ENCODE data around the gene LMOD3. TPM values are rescaled to one million over a fixed set of nuclear protein-coding genes. Genes with fewer than 3 reads are reported as not detected.
A peak's percentile ranks its signal among the peaks of the same experiment; 100 is the strongest.

The LMOD3 gene
- total and polyA plus RNA-seq, 9 of the 15 experiments (the other 6 are each of a cell fraction or from before 2014, with no cell fraction given): 0.03 TPM; not detected in 8

DNA sequence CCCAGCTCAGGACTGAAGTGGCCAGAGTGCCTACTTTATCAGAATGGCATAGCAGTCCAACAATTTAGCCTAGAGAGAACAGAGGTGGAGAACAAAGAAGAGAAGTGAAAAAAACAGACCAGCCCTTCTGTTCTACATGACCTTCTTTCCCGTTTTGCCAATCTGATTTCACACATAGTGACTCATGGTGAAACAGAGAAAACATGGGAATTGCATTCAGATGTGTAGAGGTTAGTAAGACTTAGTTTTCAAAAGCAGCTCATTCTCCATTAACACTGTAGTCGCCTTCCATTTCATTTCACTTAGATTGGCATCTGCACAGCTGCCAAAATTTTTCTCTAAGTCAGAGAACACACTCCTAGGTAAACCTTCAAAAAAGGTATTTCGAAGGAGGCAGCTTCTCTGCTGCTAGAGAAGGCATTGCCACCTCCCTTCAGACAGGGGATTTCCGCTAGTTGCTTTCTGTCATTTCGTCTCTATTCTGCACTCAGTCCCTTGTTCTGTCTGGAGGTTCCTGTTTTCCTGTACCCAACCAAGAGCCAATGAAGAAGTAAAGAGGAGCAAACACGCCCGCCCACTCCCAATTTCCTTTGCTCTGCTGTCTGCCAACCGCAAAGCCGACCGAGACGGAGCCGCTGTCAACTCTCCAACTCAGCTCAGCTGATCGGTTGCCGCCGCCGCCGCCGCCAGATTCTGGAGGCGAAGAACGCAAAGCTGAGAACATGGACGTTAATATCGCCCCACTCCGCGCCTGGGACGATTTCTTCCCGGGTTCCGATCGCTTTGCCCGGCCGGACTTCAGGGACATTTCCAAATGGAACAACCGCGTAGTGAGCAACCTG is 37.8 kb downstream of the LMOD3 start, which contains the start of gene ARL6IP5 (continued):
- TF ChIP-seq, protein P1, sequence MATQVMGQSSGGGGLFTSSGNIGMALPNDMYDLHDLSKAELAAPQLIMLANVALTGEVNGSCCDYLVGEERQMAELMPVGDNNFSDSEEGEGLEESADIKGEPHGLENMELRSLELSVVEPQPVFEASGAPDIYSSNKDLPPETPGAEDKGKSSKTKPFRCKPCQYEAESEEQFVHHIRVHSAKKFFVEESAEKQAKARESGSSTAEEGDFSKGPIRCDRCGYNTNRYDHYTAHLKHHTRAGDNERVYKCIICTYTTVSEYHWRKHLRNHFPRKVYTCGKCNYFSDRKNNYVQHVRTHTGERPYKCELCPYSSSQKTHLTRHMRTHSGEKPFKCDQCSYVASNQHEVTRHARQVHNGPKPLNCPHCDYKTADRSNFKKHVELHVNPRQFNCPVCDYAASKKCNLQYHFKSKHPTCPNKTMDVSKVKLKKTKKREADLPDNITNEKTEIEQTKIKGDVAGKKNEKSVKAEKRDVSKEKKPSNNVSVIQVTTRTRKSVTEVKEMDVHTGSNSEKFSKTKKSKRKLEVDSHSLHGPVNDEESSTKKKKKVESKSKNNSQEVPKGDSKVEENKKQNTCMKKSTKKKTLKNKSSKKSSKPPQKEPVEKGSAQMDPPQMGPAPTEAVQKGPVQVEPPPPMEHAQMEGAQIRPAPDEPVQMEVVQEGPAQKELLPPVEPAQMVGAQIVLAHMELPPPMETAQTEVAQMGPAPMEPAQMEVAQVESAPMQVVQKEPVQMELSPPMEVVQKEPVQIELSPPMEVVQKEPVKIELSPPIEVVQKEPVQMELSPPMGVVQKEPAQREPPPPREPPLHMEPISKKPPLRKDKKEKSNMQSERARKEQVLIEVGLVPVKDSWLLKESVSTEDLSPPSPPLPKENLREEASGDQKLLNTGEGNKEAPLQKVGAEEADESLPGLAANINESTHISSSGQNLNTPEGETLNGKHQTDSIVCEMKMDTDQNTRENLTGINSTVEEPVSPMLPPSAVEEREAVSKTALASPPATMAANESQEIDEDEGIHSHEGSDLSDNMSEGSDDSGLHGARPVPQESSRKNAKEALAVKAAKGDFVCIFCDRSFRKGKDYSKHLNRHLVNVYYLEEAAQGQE (IDR thresholded peaks at IDR 0.05; ENCODE audit: borderline replicate concordance): no peak
- TF ChIP-seq, protein P1 (CRISPR knock-in tag; IDR thresholded peaks at IDR 0.05; ENCODE audit: low read depth): no peak
- no peak for TF ChIP-seq SIX5 (IDR thresholded peaks at IDR 0.05; ENCODE audit: borderline replicate concordance in 1 of 2, insufficient read depth in 1 of 2, low read depth in 1 of 2, low read length in 2 of 2)
- no peak for TF ChIP-seq SMC3 (conservative IDR thresholded peaks at IDR 0.05; ENCODE audit: insufficient read depth, low read depth, low read length)
- TF ChIP-seq YY1 (IDR thresholded peaks at IDR 0.05; ENCODE audit: borderline replicate concordance in 1 of 3, control insufficient read depth in 1 of 3, extremely low read depth in 1 of 3, insufficient read depth in 3 of 3, insufficient read length in 1 of 3, insufficient replicate concordance in 2 of 3, low read depth in 1 of 3, low read length in 2 of 3): peak in 1 of 3 experiments; percentile 73
- no peak for TF ChIP-seq GTF2F1 (IDR thresholded peaks at IDR 0.05; ENCODE audit: low read depth, low read length)
- TF ChIP-seq ILK (tag; IDR thresholded peaks at IDR 0.05; ENCODE audit: borderline replicate concordance, low read depth): no peak
- TF ChIP-seq, protein P2, sequence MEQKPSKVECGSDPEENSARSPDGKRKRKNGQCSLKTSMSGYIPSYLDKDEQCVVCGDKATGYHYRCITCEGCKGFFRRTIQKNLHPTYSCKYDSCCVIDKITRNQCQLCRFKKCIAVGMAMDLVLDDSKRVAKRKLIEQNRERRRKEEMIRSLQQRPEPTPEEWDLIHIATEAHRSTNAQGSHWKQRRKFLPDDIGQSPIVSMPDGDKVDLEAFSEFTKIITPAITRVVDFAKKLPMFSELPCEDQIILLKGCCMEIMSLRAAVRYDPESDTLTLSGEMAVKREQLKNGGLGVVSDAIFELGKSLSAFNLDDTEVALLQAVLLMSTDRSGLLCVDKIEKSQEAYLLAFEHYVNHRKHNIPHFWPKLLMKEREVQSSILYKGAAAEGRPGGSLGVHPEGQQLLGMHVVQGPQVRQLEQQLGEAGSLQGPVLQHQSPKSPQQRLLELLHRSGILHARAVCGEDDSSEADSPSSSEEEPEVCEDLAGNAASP (IDR thresholded peaks at IDR 0.05): no peak
- peak; percentile 63 for TF ChIP-seq HNRNPLL (IDR thresholded peaks at IDR 0.05; ENCODE audit: low read depth, low read length, poor library complexity, severe bottlenecking)
- peak; percentile 61 for TF ChIP-seq TAF9B (IDR thresholded peaks at IDR 0.05; ENCODE audit: partially characterized antibody)
- TF ChIP-seq ZNF785 (CRISPR knock-in tag; IDR thresholded peaks at IDR 0.05): no peak
- TF ChIP-seq POLR2A (conservative IDR thresholded peaks at IDR 0.05): peak; percentile 49; the same call in 1 of the 2 replicates
- no peak for TF ChIP-seq RNF2 (IDR thresholded peaks at IDR 0.05)
- peak; percentile 70; the same call in 1 of the 2 replicates for TF ChIP-seq LCOR (CRISPR knock-in tag; IDR thresholded peaks at IDR 0.05)
- TF ChIP-seq MTA3 (IDR thresholded peaks at IDR 0.05; ENCODE audit: borderline replicate concordance): peak; percentile 44; the same call in 1 of the 2 replicates
- peak; percentile 85 for TF ChIP-seq FOSL1 (tag; conservative IDR thresholded peaks at IDR 0.05)
- TF ChIP-seq TEAD1 (CRISPR knock-in tag; IDR thresholded peaks at IDR 0.05): no peak
- TF ChIP-seq CHCHD3 (CRISPR knock-in tag; IDR thresholded peaks at IDR 0.05): no peak

Data from K562 (cell line).